GM23338 (cell line): ENCODE measurements around the gene AKAP7. TPM values are rescaled to one million over a fixed set of nuclear protein-coding genes. Genes with fewer than 3 reads are reported as not detected.

Experiments
- ATAC-seq: fragments of 200-7000 bp; cut with Tn5 transposase; 3 replicates; pipeline ENCODE4 v1.9.1; 2020
- DNase-seq: peaks from one replicate; pipeline ENCODE4 v3.0.0-alpha.2; 2015; ENCODE audit warnings: low spot score
- H2AFZ ChIP-seq: fragments of 200-600 bp; sonication (generic); 2 replicates; pipeline ENCODE4 v1.8.0; 2016; ENCODE audit warnings: antibody characterized with exemption, mild to moderate bottlenecking, moderate library complexity
- H3F3A ChIP-seq: fragments of 200-600 bp; sonication (generic); replicated peaks from 2 replicates; pipeline ENCODE4 v1.8.0; 2017; ENCODE audit warnings: antibody characterized with exemption, mixed run types, low read depth
- H3K27ac ChIP-seq: fragments of 200-600 bp; sonication (generic); 2 replicates; pipeline ENCODE4 v1.6.1; 2016; ENCODE audit warnings: low read depth
- H3K27me3 ChIP-seq: fragments of 200-600 bp; sonication (generic); 2 replicates; pipeline ENCODE4 v1.8.0; 2016; ENCODE audit warnings: mild to moderate bottlenecking, mixed run types, moderate library complexity; ENCODE audit not compliant: insufficient read depth
- H3K36me3 ChIP-seq: fragments of 200-600 bp; sonication (generic); 2 replicates; pipeline ENCODE4 v1.8.0; 2016; ENCODE audit warnings: mild to moderate bottlenecking; ENCODE audit not compliant: insufficient read depth
- H3K4me1 ChIP-seq: fragments of 200-600 bp; sonication (generic); 2 replicates; pipeline ENCODE4 v1.8.0; 2016; ENCODE audit warnings: mild to moderate bottlenecking, moderate library complexity; ENCODE audit not compliant: insufficient read depth
- H3K4me2 ChIP-seq: fragments of 200-600 bp; sonication (generic); 2 replicates; pipeline ENCODE4 v1.7.1; 2017; ENCODE audit warnings: mixed run types
- H3K4me3 ChIP-seq: fragments of 200-600 bp; sonication (generic); 2 replicates; pipeline ENCODE4 v1.6.1; 2016; ENCODE audit warnings: mixed run types
- H3K79me2 ChIP-seq: fragments of 200-600 bp; sonication (generic); replicated peaks from 2 replicates; pipeline ENCODE4 v1.8.0; 2017; ENCODE audit warnings: mild to moderate bottlenecking; ENCODE audit not compliant: insufficient read depth
- H3K9me2 ChIP-seq: fragments of 200-600 bp; sonication (generic); 2 replicates; pipeline ENCODE4 v1.8.0; 2017; ENCODE audit not compliant: insufficient read depth
- H4K20me1 ChIP-seq: fragments of 200-600 bp; sonication (generic); replicated peaks from 2 replicates; pipeline ENCODE4 v1.8.0; 2017; ENCODE audit warnings: mild to moderate bottlenecking; ENCODE audit not compliant: insufficient read depth
- H3K27ac Mint-ChIP-seq: 2 replicates; pipeline ENCODE4 v1.8.0; 2020; ENCODE audit warnings: inconsistent platforms, mild to moderate bottlenecking, moderate library complexity, mixed read lengths
- H3K27me3 Mint-ChIP-seq: 3 replicates; pipeline ENCODE4 v1.8.0; 2022; ENCODE audit warnings: low read depth, mild to moderate bottlenecking, moderate library complexity, mixed read lengths, inconsistent platforms; ENCODE audit not compliant: insufficient read depth, poor library complexity
- H3K36me3 Mint-ChIP-seq: 3 replicates; pipeline ENCODE4 v1.8.0; 2021; ENCODE audit warnings: low read depth, mild to moderate bottlenecking, inconsistent platforms, moderate library complexity, mixed read lengths
- H3K4me1 Mint-ChIP-seq: 3 replicates; pipeline ENCODE4 v1.8.0; 2020; ENCODE audit warnings: mild to moderate bottlenecking, inconsistent platforms, mixed read lengths
- H3K4me3 Mint-ChIP-seq: 3 replicates; pipeline ENCODE4 v1.8.0; 2021; ENCODE audit warnings: moderate library complexity, mild to moderate bottlenecking, inconsistent platforms, mixed read lengths
- H3K9me3 Mint-ChIP-seq: 3 replicates; pipeline ENCODE4 v1.8.0; 2020; ENCODE audit warnings: moderate library complexity, mild to moderate bottlenecking, inconsistent platforms, mixed read lengths
- CREB1 ChIP-seq: fragments of 250-450 bp; sonication (Bioruptor Pico); IDR thresholded peaks from 2 replicates; pipeline ENCODE4 v1.5.0; 2020; ENCODE audit warnings: low read depth, mild to moderate bottlenecking, moderate library complexity
- EZH2 ChIP-seq: fragments of 200-600 bp; sonication (generic); IDR thresholded peaks from one replicate; pipeline ENCODE4 v1.8.0; 2017; ENCODE audit warnings: antibody characterized with exemption, mild to moderate bottlenecking, low read depth; ENCODE audit not compliant: unreplicated experiment
- EZH2phosphoT487 ChIP-seq: fragments of 200-600 bp; sonication (generic); IDR thresholded peaks from one replicate; pipeline ENCODE4 v1.8.1; 2018; ENCODE audit warnings: antibody characterized with exemption; ENCODE audit not compliant: unreplicated experiment
- JUNB ChIP-seq: IDR thresholded peaks from one replicate; pipeline ENCODE4 v1.6.1; 2016; ENCODE audit warnings: antibody characterized with exemption; ENCODE audit not compliant: unreplicated experiment
- NANOG ChIP-seq: IDR thresholded peaks from 2 replicates; pipeline ENCODE4 v1.6.1; 2016; ENCODE audit warnings: antibody characterized with exemption, borderline replicate concordance
- POLR2AphosphoS5 ChIP-seq: IDR thresholded peaks from 2 replicates; pipeline ENCODE4 v1.6.1; 2016; ENCODE audit warnings: antibody characterized with exemption, low read depth
- STAT1 ChIP-seq: IDR thresholded peaks from one replicate; pipeline ENCODE4 v1.6.1; 2016; ENCODE audit warnings: antibody characterized with exemption; ENCODE audit not compliant: unreplicated experiment
- ZNF114 ChIP-seq: fragments of 250-450 bp; sonication (Bioruptor Pico); IDR thresholded peaks from 2 replicates; pipeline ENCODE4 v1.5.0; 2020; ENCODE audit warnings: mild to moderate bottlenecking, moderate library complexity
- ZNF331 ChIP-seq: fragments of 250-450 bp; sonication (Bioruptor Pico); IDR thresholded peaks from 2 replicates; pipeline ENCODE4 v1.5.0; 2020; ENCODE audit warnings: low read depth, mild to moderate bottlenecking, moderate library complexity
- polyA plus RNA-seq: library from polyadenylated mRNA; unstranded; fragments of >200 nt; fragmentation: Nextera tagmentation; extraction: Ambion mirVana; gene quantifications from 2 replicates; pipeline ENCODE4 v1.2.1, GENCODE V29; 2016
- total RNA-seq: library from RNA; depleted of rRNA; stranded (reverse); fragments of >200 nt; shearing (Covaris generic); gene quantifications from 2 replicates; pipeline ENCODE4 v1.2.3, GENCODE V29; 2014
- TF ChIP-seq, protein P1 (sequence below), 2 experiments: fragments of 200-600 bp in 1 of 2; sonication (generic) in 1 of 2; conservative IDR thresholded peaks; 2 replicates each; pipeline versions ENCODE4 v1.5.1 to v1.6.1; 2016 to 2017; ENCODE audit warnings: antibody characterized with exemption in 2 of 2, low read depth in 2 of 2, mild to moderate bottlenecking in 2 of 2, moderate library complexity in 1 of 2
- TF ChIP-seq, protein P2 (sequence below): IDR thresholded peaks from one replicate; pipeline ENCODE4 v1.6.1; 2018; ENCODE audit warnings: antibody characterized with exemption; ENCODE audit not compliant: unreplicated experiment
- TF ChIP-seq, protein P3 (sequence below): fragments of 250-450 bp; sonication (Bioruptor Pico); IDR thresholded peaks from 2 replicates; pipeline ENCODE4 v1.5.0; 2020; ENCODE audit warnings: mild to moderate bottlenecking, moderate library complexity
- TF ChIP-seq, protein P4 (sequence below): IDR thresholded peaks from 2 replicates; pipeline ENCODE4 v1.6.1; 2016; ENCODE audit warnings: antibody characterized with exemption

Gene AKAP7
- total and polyA plus RNA-seq, 2 experiments from 2014 or later, result 12.2 to 20.0 TPM

DNA sequence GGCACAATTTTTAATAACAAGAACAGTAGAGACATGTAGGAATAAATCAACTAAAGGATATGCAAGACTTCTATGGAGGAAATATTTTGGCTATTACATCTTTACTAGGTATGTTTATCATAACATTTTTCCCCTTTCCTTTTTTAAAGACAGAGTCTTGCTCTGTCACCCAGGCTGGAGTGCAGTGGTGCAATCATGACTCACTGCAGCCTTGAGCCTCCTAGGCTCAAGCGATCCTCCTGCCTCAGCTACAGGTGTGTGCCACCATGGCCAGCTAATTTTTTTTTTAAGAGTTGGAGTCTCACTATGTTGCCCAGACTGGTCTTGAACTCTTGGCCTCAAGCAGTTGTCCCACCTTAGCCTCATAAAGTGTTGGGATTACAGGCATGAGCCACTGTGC, 37.0 kb downstream of the AKAP7 start:
- Histone ChIP-seq H2AFZ (no peak overlapping the region), H3F3A (no peaks in the 10 kb centered on the region), H3K27me3 (no peaks in the 10 kb centered on the region), H3K4me3 (no peak overlapping the region), H3K9me2 (no peaks in the 10 kb centered on the region), H3K36me3 (no peaks in the 10 kb centered on the region), H3K79me2 (no peaks in the 10 kb centered on the region), H3K27ac (no peak overlapping the region), H3K4me1 (0 out of 2 replicates have a peak, but pooled peaks cover 3% of the 10 kb centered on the region), H3K4me2 (no peak overlapping the region), H4K20me1 (no peaks in the 10 kb centered on the region)
- Mint-ChIP-seq H3K4me3 (no peak overlapping the region), H3K36me3 (no peaks in the 10 kb centered on the region), H3K9me3 (no peaks in the 10 kb centered on the region), H3K27ac (no peak overlapping the region), H3K4me1 (peaks cover 5% of the 10 kb centered on the region; the same call in 2 of the 3 replicates), H3K27me3 (no peaks in the 10 kb centered on the region)
- no peak for DNase-seq
- no peak for ATAC-seq
- TF ChIP-seq, protein P1, sequence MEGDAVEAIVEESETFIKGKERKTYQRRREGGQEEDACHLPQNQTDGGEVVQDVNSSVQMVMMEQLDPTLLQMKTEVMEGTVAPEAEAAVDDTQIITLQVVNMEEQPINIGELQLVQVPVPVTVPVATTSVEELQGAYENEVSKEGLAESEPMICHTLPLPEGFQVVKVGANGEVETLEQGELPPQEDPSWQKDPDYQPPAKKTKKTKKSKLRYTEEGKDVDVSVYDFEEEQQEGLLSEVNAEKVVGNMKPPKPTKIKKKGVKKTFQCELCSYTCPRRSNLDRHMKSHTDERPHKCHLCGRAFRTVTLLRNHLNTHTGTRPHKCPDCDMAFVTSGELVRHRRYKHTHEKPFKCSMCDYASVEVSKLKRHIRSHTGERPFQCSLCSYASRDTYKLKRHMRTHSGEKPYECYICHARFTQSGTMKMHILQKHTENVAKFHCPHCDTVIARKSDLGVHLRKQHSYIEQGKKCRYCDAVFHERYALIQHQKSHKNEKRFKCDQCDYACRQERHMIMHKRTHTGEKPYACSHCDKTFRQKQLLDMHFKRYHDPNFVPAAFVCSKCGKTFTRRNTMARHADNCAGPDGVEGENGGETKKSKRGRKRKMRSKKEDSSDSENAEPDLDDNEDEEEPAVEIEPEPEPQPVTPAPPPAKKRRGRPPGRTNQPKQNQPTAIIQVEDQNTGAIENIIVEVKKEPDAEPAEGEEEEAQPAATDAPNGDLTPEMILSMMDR (conservative IDR thresholded peaks at IDR 0.05; ENCODE audit: low read depth in 2 of 2), result no peak
- TF ChIP-seq STAT1 (no peak), ZNF331 (CRISPR knock-in tag) (no peak), NANOG (no peak), EZH2 (no peak), EZH2phosphoT487 (no peak), JUNB (no peak), CREB1 (CRISPR knock-in tag) (no peak), POLR2AphosphoS5 (no peak), ZNF114 (CRISPR knock-in tag) (no peak)
- TF ChIP-seq, protein P2, sequence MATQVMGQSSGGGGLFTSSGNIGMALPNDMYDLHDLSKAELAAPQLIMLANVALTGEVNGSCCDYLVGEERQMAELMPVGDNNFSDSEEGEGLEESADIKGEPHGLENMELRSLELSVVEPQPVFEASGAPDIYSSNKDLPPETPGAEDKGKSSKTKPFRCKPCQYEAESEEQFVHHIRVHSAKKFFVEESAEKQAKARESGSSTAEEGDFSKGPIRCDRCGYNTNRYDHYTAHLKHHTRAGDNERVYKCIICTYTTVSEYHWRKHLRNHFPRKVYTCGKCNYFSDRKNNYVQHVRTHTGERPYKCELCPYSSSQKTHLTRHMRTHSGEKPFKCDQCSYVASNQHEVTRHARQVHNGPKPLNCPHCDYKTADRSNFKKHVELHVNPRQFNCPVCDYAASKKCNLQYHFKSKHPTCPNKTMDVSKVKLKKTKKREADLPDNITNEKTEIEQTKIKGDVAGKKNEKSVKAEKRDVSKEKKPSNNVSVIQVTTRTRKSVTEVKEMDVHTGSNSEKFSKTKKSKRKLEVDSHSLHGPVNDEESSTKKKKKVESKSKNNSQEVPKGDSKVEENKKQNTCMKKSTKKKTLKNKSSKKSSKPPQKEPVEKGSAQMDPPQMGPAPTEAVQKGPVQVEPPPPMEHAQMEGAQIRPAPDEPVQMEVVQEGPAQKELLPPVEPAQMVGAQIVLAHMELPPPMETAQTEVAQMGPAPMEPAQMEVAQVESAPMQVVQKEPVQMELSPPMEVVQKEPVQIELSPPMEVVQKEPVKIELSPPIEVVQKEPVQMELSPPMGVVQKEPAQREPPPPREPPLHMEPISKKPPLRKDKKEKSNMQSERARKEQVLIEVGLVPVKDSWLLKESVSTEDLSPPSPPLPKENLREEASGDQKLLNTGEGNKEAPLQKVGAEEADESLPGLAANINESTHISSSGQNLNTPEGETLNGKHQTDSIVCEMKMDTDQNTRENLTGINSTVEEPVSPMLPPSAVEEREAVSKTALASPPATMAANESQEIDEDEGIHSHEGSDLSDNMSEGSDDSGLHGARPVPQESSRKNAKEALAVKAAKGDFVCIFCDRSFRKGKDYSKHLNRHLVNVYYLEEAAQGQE, result no peak
- TF ChIP-seq, protein P3, sequence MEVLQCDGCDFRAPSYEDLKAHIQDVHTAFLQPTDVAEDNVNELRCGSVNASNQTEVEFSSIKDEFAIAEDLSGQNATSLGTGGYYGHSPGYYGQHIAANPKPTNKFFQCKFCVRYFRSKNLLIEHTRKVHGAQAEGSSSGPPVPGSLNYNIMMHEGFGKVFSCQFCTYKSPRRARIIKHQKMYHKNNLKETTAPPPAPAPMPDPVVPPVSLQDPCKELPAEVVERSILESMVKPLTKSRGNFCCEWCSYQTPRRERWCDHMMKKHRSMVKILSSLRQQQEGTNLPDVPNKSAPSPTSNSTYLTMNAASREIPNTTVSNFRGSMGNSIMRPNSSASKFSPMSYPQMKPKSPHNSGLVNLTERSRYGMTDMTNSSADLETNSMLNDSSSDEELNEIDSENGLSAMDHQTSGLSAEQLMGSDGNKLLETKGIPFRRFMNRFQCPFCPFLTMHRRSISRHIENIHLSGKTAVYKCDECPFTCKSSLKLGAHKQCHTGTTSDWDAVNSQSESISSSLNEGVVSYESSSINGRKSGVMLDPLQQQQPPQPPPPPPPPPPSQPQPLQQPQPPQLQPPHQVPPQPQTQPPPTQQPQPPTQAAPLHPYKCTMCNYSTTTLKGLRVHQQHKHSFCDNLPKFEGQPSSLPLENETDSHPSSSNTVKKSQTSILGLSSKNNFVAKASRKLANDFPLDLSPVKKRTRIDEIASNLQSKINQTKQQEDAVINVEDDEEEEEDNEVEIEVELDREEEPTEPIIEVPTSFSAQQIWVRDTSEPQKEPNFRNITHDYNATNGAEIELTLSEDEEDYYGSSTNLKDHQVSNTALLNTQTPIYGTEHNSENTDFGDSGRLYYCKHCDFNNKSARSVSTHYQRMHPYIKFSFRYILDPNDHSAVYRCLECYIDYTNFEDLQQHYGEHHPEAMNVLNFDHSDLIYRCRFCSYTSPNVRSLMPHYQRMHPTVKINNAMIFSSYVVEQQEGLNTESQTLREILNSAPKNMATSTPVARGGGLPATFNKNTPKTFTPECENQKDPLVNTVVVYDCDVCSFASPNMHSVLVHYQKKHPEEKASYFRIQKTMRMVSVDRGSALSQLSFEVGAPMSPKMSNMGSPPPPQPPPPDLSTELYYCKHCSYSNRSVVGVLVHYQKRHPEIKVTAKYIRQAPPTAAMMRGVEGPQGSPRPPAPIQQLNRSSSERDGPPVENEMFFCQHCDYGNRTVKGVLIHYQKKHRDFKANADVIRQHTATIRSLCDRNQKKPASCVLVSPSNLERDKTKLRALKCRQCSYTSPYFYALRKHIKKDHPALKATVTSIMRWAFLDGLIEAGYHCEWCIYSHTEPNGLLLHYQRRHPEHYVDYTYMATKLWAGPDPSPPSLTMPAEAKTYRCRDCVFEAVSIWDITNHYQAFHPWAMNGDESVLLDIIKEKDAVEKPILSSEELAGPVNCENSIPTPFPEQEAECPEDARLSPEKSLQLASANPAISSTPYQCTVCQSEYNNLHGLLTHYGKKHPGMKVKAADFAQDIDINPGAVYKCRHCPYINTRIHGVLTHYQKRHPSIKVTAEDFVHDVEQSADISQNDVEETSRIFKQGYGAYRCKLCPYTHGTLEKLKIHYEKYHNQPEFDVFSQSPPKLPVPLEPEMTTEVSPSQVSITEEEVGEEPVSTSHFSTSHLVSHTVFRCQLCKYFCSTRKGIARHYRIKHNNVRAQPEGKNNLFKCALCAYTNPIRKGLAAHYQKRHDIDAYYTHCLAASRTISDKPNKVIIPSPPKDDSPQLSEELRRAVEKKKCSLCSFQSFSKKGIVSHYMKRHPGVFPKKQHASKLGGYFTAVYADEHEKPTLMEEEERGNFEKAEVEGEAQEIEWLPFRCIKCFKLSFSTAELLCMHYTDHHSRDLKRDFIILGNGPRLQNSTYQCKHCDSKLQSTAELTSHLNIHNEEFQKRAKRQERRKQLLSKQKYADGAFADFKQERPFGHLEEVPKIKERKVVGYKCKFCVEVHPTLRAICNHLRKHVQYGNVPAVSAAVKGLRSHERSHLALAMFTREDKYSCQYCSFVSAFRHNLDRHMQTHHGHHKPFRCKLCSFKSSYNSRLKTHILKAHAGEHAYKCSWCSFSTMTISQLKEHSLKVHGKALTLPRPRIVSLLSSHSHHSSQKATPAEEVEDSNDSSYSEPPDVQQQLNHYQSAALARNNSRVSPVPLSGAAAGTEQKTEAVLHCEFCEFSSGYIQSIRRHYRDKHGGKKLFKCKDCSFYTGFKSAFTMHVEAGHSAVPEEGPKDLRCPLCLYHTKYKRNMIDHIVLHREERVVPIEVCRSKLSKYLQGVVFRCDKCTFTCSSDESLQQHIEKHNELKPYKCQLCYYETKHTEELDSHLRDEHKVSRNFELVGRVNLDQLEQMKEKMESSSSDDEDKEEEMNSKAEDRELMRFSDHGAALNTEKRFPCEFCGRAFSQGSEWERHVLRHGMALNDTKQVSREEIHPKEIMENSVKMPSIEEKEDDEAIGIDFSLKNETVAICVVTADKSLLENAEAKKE (CRISPR knock-in tag), result no peak
- TF ChIP-seq, protein P4, sequence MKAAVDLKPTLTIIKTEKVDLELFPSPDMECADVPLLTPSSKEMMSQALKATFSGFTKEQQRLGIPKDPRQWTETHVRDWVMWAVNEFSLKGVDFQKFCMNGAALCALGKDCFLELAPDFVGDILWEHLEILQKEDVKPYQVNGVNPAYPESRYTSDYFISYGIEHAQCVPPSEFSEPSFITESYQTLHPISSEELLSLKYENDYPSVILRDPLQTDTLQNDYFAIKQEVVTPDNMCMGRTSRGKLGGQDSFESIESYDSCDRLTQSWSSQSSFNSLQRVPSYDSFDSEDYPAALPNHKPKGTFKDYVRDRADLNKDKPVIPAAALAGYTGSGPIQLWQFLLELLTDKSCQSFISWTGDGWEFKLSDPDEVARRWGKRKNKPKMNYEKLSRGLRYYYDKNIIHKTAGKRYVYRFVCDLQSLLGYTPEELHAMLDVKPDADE, result no peak
